ENCODE data around the gene DIS3L2.

Gene DIS3L2

DNA sequence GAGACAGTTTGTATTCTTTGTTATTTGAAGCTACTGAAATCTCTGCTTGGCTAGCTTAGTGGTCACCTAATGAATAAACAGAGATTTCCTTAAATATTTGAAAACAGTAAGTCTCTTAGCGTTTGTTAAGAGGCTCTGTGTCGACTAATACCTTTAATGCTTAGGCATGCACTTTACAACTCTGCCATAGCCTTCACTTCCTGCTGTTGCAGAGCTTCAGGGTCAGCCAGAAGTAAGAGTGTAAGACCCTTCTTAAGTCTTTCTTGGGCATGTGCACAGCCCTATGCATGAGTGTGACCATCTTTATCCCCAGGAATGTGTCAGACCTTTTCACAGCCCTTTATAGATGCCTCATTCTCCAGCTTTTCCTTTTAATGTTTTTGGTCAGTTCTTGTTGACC lies 221.8 kb downstream of the DIS3L2 start:
- no peak for ATAC-seq
- TF ChIP-seq ZFP30 (CRISPR knock-in tag; IDR thresholded peaks at IDR 0.05) (no peak), ZNF565 (CRISPR knock-in tag; conservative IDR thresholded peaks at IDR 0.05; ENCODE audit: low read depth) (no peak), ZNF70 (CRISPR knock-in tag; IDR thresholded peaks at IDR 0.05) (no peak)
- TF ChIP-seq, protein P1, sequence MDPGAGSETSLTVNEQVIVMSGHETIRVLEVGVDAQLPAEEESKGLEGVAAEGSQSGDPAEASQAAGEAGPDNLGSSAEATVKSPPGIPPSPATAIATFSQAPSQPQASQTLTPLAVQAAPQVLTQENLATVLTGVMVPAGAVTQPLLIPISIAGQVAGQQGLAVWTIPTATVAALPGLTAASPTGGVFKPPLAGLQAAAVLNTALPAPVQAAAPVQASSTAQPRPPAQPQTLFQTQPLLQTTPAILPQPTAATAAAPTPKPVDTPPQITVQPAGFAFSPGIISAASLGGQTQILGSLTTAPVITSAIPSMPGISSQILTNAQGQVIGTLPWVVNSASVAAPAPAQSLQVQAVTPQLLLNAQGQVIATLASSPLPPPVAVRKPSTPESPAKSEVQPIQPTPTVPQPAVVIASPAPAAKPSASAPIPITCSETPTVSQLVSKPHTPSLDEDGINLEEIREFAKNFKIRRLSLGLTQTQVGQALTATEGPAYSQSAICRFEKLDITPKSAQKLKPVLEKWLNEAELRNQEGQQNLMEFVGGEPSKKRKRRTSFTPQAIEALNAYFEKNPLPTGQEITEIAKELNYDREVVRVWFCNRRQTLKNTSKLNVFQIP (CRISPR knock-in tag; IDR thresholded peaks at IDR 0.05; ENCODE audit: borderline replicate concordance, low read depth), result no peak

DNA sequence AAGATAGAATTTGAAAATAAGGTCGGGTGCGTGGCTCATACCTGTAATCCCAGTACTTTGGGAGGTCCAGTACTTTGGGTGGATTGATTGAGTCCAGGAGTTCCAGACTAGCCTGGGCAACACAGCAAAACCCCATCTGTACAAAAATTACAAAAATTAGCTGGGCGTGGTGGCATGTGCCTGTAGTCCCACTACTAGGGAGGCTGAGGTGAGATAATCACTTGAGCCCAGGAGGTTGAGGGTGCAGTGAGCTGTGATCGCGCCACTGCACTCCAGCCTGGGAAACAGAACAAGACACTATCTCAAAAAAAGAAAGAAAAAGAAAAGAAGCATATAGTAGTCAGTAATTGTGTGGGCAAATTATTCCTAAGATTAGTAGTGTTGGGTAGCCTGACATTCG lies 222.8 kb downstream of the DIS3L2 start:
- no peak for ATAC-seq
- no peak for TF ChIP-seq ZFP3 (CRISPR knock-in tag; IDR thresholded peaks at IDR 0.05)

- TF ChIP-seq BACH2 (CRISPR knock-in tag; IDR thresholded peaks at IDR 0.05; ENCODE audit: borderline replicate concordance) (no peak), PPARA (CRISPR knock-in tag; IDR thresholded peaks at IDR 0.05; ENCODE audit: borderline replicate concordance) (no peak), ZNF8 (CRISPR knock-in tag; IDR thresholded peaks at IDR 0.05) (no peak), CSRNP3 (CRISPR knock-in tag; IDR thresholded peaks at IDR 0.05) (no peak), ZFP30 (CRISPR knock-in tag; IDR thresholded peaks at IDR 0.05) (no peak), TCF4 (CRISPR knock-in tag; IDR thresholded peaks at IDR 0.05; ENCODE audit: borderline replicate concordance) (no peak)
- TF ChIP-seq, protein P2, sequence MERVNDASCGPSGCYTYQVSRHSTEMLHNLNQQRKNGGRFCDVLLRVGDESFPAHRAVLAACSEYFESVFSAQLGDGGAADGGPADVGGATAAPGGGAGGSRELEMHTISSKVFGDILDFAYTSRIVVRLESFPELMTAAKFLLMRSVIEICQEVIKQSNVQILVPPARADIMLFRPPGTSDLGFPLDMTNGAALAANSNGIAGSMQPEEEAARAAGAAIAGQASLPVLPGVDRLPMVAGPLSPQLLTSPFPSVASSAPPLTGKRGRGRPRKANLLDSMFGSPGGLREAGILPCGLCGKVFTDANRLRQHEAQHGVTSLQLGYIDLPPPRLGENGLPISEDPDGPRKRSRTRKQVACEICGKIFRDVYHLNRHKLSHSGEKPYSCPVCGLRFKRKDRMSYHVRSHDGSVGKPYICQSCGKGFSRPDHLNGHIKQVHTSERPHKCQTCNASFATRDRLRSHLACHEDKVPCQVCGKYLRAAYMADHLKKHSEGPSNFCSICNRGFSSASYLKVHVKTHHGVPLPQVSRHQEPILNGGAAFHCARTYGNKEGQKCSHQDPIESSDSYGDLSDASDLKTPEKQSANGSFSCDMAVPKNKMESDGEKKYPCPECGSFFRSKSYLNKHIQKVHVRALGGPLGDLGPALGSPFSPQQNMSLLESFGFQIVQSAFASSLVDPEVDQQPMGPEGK (CRISPR knock-in tag; IDR thresholded peaks at IDR 0.05; ENCODE audit: borderline replicate concordance), result no peak
Measured at GRCh38 chr2:232190796-232191195, 229.3 kb downstream of the DIS3L2 start.

DNA sequence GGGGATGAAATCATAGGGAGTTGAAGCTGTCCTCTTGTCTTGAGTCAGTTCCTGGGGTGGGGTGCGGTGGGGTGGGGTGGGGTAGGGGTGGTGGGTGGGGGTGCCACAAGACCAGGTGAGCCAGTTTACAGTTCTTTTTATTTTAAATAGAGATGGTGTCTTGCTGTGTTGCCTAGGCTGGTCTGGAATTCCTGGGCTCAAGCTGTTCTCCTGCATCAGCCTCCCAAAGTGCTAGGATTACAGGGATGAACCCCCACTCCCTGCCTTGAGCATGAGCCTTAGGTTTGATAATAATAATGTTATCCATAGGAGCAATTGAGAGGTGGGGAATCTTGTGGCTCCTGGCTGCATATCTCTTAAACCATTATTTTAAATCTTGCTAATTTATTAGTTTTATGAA lies 234.0 kb downstream of the DIS3L2 start:
- TF ChIP-seq RARB (CRISPR knock-in tag; IDR thresholded peaks at IDR 0.05), result no peak
- no peak for TF ChIP-seq TCF4 (CRISPR knock-in tag; IDR thresholded peaks at IDR 0.05; ENCODE audit: borderline replicate concordance)
- no peak for ATAC-seq

More at GRCh38 chr2:232190796-232191195, 229.3 kb downstream of the DIS3L2 start:
- no peak for ATAC-seq

DNA sequence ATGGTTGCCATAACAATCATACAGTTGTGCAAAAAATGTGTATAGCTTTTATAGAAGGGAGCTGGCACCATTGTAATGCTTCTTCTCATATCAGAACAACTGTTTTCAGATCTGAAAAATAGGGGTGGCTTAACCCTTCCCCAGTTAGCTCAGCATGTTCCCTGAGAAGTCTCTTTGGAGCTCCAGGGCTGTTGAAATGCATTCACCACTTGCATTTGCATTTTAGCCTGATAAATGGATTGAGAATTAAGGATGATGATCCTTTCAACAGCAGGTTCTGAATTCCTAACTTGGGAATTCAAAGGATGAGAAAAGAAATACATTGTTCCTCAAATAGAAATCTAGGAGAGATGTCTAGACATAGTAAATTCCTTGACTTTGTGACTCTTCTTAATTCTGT lies 235.3 kb downstream of the DIS3L2 start:
- TF ChIP-seq, protein P3, sequence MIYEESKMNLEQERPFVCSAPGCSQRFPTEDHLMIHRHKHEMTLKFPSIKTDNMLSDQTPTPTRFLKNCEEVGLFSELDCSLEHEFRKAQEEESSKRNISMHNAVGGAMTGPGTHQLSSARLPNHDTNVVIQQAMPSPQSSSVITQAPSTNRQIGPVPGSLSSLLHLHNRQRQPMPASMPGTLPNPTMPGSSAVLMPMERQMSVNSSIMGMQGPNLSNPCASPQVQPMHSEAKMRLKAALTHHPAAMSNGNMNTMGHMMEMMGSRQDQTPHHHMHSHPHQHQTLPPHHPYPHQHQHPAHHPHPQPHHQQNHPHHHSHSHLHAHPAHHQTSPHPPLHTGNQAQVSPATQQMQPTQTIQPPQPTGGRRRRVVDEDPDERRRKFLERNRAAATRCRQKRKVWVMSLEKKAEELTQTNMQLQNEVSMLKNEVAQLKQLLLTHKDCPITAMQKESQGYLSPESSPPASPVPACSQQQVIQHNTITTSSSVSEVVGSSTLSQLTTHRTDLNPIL (CRISPR knock-in tag; IDR thresholded peaks at IDR 0.05; ENCODE audit: low read depth), result no peak
- TF ChIP-seq ARNTL (CRISPR knock-in tag; IDR thresholded peaks at IDR 0.05; ENCODE audit: borderline replicate concordance, low read depth) (no peak), SNAI2 (CRISPR knock-in tag; IDR thresholded peaks at IDR 0.05) (no peak), ZNF565 (CRISPR knock-in tag; conservative IDR thresholded peaks at IDR 0.05; ENCODE audit: low read depth) (no peak), GLIS3 (CRISPR knock-in tag; IDR thresholded peaks at IDR 0.05) (no peak)
- TF ChIP-seq, protein P1 (CRISPR knock-in tag; IDR thresholded peaks at IDR 0.05; ENCODE audit: borderline replicate concordance, low read depth), result no peak
- ATAC-seq, result no peak

- no peak for ATAC-seq
- TF ChIP-seq ZNF70 (CRISPR knock-in tag; IDR thresholded peaks at IDR 0.05) (no peak), ISL1 (CRISPR knock-in tag; IDR thresholded peaks at IDR 0.05) (no peak), SNAI2 (CRISPR knock-in tag; IDR thresholded peaks at IDR 0.05) (no peak), TOX (CRISPR knock-in tag; IDR thresholded peaks at IDR 0.05; ENCODE audit: borderline replicate concordance) (no peak), RARB (CRISPR knock-in tag; IDR thresholded peaks at IDR 0.05) (no peak), ZNF8 (CRISPR knock-in tag; IDR thresholded peaks at IDR 0.05) (no peak), ZFP30 (CRISPR knock-in tag; IDR thresholded peaks at IDR 0.05) (no peak), ZC3H10 (CRISPR knock-in tag; IDR thresholded peaks at IDR 0.05) (no peak)
- TF ChIP-seq, protein P2 (CRISPR knock-in tag; IDR thresholded peaks at IDR 0.05; ENCODE audit: borderline replicate concordance), result no peak
Measured at GRCh38 chr2:232200195-232200594, 238.7 kb downstream of the DIS3L2 start.

Measured in SK-N-SH treated with all-trans-retinoic acid at 6 μM for 48 hours (cell line).